ENCODE measurements around the gene PLIN1.

PLIN1 gene

GRCh38 chr15:89675606-89676005 is 3.6 kb downstream of the PLIN1 start:
- TF ChIP-seq POLR2A (IDR thresholded peaks at IDR 0.05; ENCODE audit: extremely low read depth, insufficient read length) (no peak), CTCF (IDR thresholded peaks at IDR 0.05; ENCODE audit: low read depth, low read length) (no peak), MAX (IDR thresholded peaks at IDR 0.05; ENCODE audit: low read depth, low read length) (no peak), MYC (IDR thresholded peaks at IDR 0.05; ENCODE audit: low read depth, low read length) (no peak)
- H3K4me3 ChIP-seq (ENCODE audit: low read depth, low read length): no peak overlapping the region

GRCh38 chr15:89674526-89674925 is 4.6 kb downstream of the PLIN1 start:
- DNase-seq (ENCODE audit: low read depth): no peak
- TF ChIP-seq POLR2A (IDR thresholded peaks at IDR 0.05; ENCODE audit: extremely low read depth, insufficient read length) (no peak), CTCF (IDR thresholded peaks at IDR 0.05; ENCODE audit: low read depth, low read length) (no peak), MAX (IDR thresholded peaks at IDR 0.05; ENCODE audit: low read depth, low read length) (no peak), MYC (IDR thresholded peaks at IDR 0.05; ENCODE audit: low read depth, low read length) (no peak)
- H3K4me3 ChIP-seq (ENCODE audit: low read depth, low read length): no peak overlapping the region

More at GRCh38 chr15:89675606-89676005, 3.6 kb downstream of the PLIN1 start:
- DNase-seq (ENCODE audit: low read depth): no peak

GRCh38 chr15:89673165-89673512 is 6.0 kb downstream of the PLIN1 start:
- H3K4me3 ChIP-seq (ENCODE audit: low read depth, low read length): no peak overlapping the region
- peak; percentile 37; the same call in 1 of the 2 replicates for TF ChIP-seq MAX (IDR thresholded peaks at IDR 0.05; ENCODE audit: low read depth, low read length)
- no peak for TF ChIP-seq POLR2A (IDR thresholded peaks at IDR 0.05; ENCODE audit: extremely low read depth, insufficient read length)
- peak; percentile 90 for TF ChIP-seq CTCF (IDR thresholded peaks at IDR 0.05; ENCODE audit: low read depth, low read length)
- TF ChIP-seq MYC (IDR thresholded peaks at IDR 0.05; ENCODE audit: low read depth, low read length): peak; percentile 24; the same call in 1 of the 2 replicates
- DNase-seq (ENCODE audit: low read depth): peak; percentile 61

- no peak for DNase-seq (ENCODE audit: low read depth)
- no peak overlapping the region for H3K4me3 ChIP-seq (ENCODE audit: low read depth, low read length)
- no peak for TF ChIP-seq MYC (IDR thresholded peaks at IDR 0.05; ENCODE audit: low read depth, low read length)
- no peak for TF ChIP-seq POLR2A (IDR thresholded peaks at IDR 0.05; ENCODE audit: extremely low read depth, insufficient read length)
- no peak for TF ChIP-seq MAX (IDR thresholded peaks at IDR 0.05; ENCODE audit: low read depth, low read length)
- TF ChIP-seq CTCF (IDR thresholded peaks at IDR 0.05; ENCODE audit: low read depth, low read length): no peak
Measured at GRCh38 chr15:89672221-89673164, 6.7 kb downstream of the PLIN1 start.

GRCh38 chr15:89671687-89672086 is 7.5 kb downstream of the PLIN1 start:
- H3K4me3 ChIP-seq (ENCODE audit: low read depth, low read length): no peak overlapping the region
- TF ChIP-seq POLR2A (IDR thresholded peaks at IDR 0.05; ENCODE audit: extremely low read depth, insufficient read length): no peak
- no peak for TF ChIP-seq CTCF (IDR thresholded peaks at IDR 0.05; ENCODE audit: low read depth, low read length)
- TF ChIP-seq MAX (IDR thresholded peaks at IDR 0.05; ENCODE audit: low read depth, low read length): no peak
- TF ChIP-seq MYC (IDR thresholded peaks at IDR 0.05; ENCODE audit: low read depth, low read length): no peak
- DNase-seq (ENCODE audit: low read depth): no peak
